IMR-90 (cell line): ENCODE measurements around the gene EPN2. TPM values are rescaled to one million over a fixed set of nuclear protein-coding genes. Genes with fewer than 3 reads are reported as not detected.
"Not testable (repeated sequence)": the region's sequence is repeated elsewhere in the genome, so short reads cannot be mapped to it uniquely, and the experiment has no call there.

Source experiments
- ATAC-seq: fragments of 200-7000 bp; cut with Tn5 transposase; 2 replicates; pipeline ENCODE4 v1.9.1; 2020; ENCODE audit warnings: low read depth, mild to moderate bottlenecking, moderate library complexity
- BruUV-seq: library from RNA; stranded (reverse); fragments of 400-500 nt; replicated peaks from 2 replicates; lab custom pipeline; 2021; lab: Mats Ljungman, UMichigan
- CTCF ChIA-PET: fragments of 300-600 bp; formaldehyde crosslinking; extraction: SDS; loops from one replicate; lab custom pipeline; 2021; ENCODE audit warnings: antibody characterized with exemption; lab: Yijun Ruan, JAX
- POLR2A ChIA-PET: fragments of 300-600 bp; sonication (Branson Sonifier 250); formaldehyde crosslinking; loops from one replicate; lab custom pipeline; 2022; ENCODE audit warnings: antibody characterized with exemption; ENCODE audit not compliant: unreplicated experiment; lab: Charles Lee
- DNase-seq: peaks from one replicate; pipeline ENCODE4 v3.0.0; 2013
- H2AFZ ChIP-seq: replicated peaks from 2 replicates; pipeline ENCODE3; 2013; ENCODE audit warnings: low read length, mild to moderate bottlenecking; ENCODE audit not compliant: poor library complexity
- H2AK5ac ChIP-seq: 2 replicates; pipeline ENCODE4 v1.6.1; 2013; ENCODE audit warnings: low read depth, low read length, inconsistent platforms
- H2AK9ac ChIP-seq: replicated peaks from 2 replicates; pipeline ENCODE3; 2013; ENCODE audit warnings: mild to moderate bottlenecking, low read depth, low read length, moderate library complexity; ENCODE audit not compliant: poor library complexity
- H2BK120ac ChIP-seq: 2 replicates; pipeline ENCODE4 v1.6.1; 2013; ENCODE audit warnings: low read depth, low read length, inconsistent platforms
- H2BK15ac ChIP-seq: 3 replicates; pipeline ENCODE4 v1.6.1; 2013; ENCODE audit warnings: low read depth, low read length, inconsistent platforms
- H2BK20ac ChIP-seq: 2 replicates; pipeline ENCODE4 v1.6.1; 2013; ENCODE audit warnings: low read depth, mild to moderate bottlenecking, inconsistent platforms, low read length, moderate library complexity
- H2BK5ac ChIP-seq: 2 replicates; pipeline ENCODE4 v1.6.1; 2013; ENCODE audit warnings: mild to moderate bottlenecking, low read depth, low read length, inconsistent platforms; ENCODE audit not compliant: poor library complexity, severe bottlenecking
- H3K14ac ChIP-seq: replicated peaks from 2 replicates; pipeline ENCODE4 v1.6.1; 2013; ENCODE audit warnings: low read depth, low read length, inconsistent platforms
- H3K18ac ChIP-seq: 2 replicates; pipeline ENCODE4 v1.6.1; 2013; ENCODE audit warnings: low read depth, low read length, control low read depth
- H3K23ac ChIP-seq: 2 replicates; pipeline ENCODE4 v1.6.1; 2013; ENCODE audit warnings: low read depth, low read length, inconsistent platforms
- H3K27ac ChIP-seq: 2 replicates; pipeline ENCODE4 v1.5.1; 2013; ENCODE audit warnings: mild to moderate bottlenecking, control low read depth, low read length; ENCODE audit not compliant: insufficient read depth
- H3K27me3 ChIP-seq: 2 replicates; pipeline ENCODE4 v1.6.1; 2013; ENCODE audit warnings: low read length; ENCODE audit not compliant: control insufficient read depth, insufficient read depth
- H3K36me3 ChIP-seq: 2 replicates; pipeline ENCODE4 v1.6.1; 2013; ENCODE audit warnings: low read length, mixed read lengths; ENCODE audit not compliant: control insufficient read depth, insufficient read depth
- H3K4ac ChIP-seq: 2 replicates; pipeline ENCODE4 v1.6.1; 2013; ENCODE audit warnings: low read depth, low read length, inconsistent platforms
- H3K4me1 ChIP-seq: 2 replicates; pipeline ENCODE4 v1.6.1; 2013; ENCODE audit warnings: low read length, mixed read lengths; ENCODE audit not compliant: control insufficient read depth, insufficient read depth
- H3K4me2 ChIP-seq: 2 replicates; pipeline ENCODE4 v1.6.1; 2013; ENCODE audit warnings: low read depth, mild to moderate bottlenecking, control low read depth, low read length, moderate library complexity
- H3K4me3 ChIP-seq: 2 replicates; pipeline ENCODE4 v1.5.1; 2013; ENCODE audit warnings: low read depth, mild to moderate bottlenecking, control low read depth, low read length, moderate library complexity; ENCODE audit not compliant: insufficient read depth
- H3K56ac ChIP-seq: 2 replicates; pipeline ENCODE4 v1.6.1; 2013; ENCODE audit warnings: low read length, inconsistent platforms; ENCODE audit not compliant: insufficient read depth; ENCODE audit errors: extremely low read depth
- H3K79me1 ChIP-seq, 2 experiments: 2 replicates each; pipeline ENCODE4 v1.6.1; 2013; ENCODE audit warnings: low read length in 2 of 2, inconsistent platforms in 1 of 2, low read depth in 1 of 2
- H3K9ac ChIP-seq: 2 replicates; pipeline ENCODE4 v1.6.1; 2013; ENCODE audit warnings: low read depth, low read length, control low read depth
- H3K9me1 ChIP-seq: 2 replicates; pipeline ENCODE4 v1.6.1; 2013; ENCODE audit warnings: low read length, inconsistent platforms; ENCODE audit not compliant: insufficient read depth
- H3K9me3 ChIP-seq: 2 replicates; pipeline ENCODE4 v1.6.1; 2013; ENCODE audit warnings: low read length; ENCODE audit not compliant: control insufficient read depth, insufficient read depth
- H4K20me1 ChIP-seq: 2 replicates; pipeline ENCODE4 v1.6.1; 2013; ENCODE audit warnings: low read length, inconsistent platforms; ENCODE audit not compliant: insufficient read depth
- H4K5ac ChIP-seq: 2 replicates; pipeline ENCODE4 v1.6.1; 2013; ENCODE audit warnings: mild to moderate bottlenecking, low read depth, low read length, control low read depth
- H4K8ac ChIP-seq, 2 experiments: 2 replicates each; pipeline ENCODE4 v1.6.1; 2013; ENCODE audit warnings: low read depth in 2 of 2, low read length in 2 of 2, control low read depth in 1 of 2, inconsistent platforms in 1 of 2
- H4K91ac ChIP-seq: 2 replicates; pipeline ENCODE4 v1.6.1; 2013; ENCODE audit warnings: low read depth, low read length, inconsistent platforms; ENCODE audit not compliant: insufficient read depth
- WGBS, 2 experiments: methylation state at CpG; one replicate each; pipeline versions ENCODE4 v1.1.5 to v1.1.7; 2013; ENCODE audit warnings: missing lambda C conversion rate in 2 of 2; ENCODE audit not compliant: insufficient read length in 1 of 2; ENCODE audit errors: extremely low coverage in 2 of 2; 5-methylcytosine and 5-hydroxymethylcytosine counted together
- dilution Hi-C: fragments of 300-500 bp; cut with HindIII; formaldehyde crosslinking; loops from one replicate; pipeline ENCODE4 v1.14.3; 2018; ENCODE audit warnings: low sequenced_read_pairs; ENCODE audit not compliant: unreplicated experiment
- in situ Hi-C: fragments of 300-500 bp; cut with MboI; formaldehyde crosslinking; loops from 3 replicates; pipeline ENCODE4 v1.14.3; 2019; ENCODE audit warnings: low sequenced_read_pairs, inconsistent platforms, mixed read lengths
- intact Hi-C: fragments of 100-400 bp; cut with micrococcal nuclease; formaldehyde crosslinking; loops from 2 replicates; pipeline ENCODE4 v1.10.0; 2022
- polyA plus RNA-seq, 3 experiments: library from polyadenylated mRNA; depleted of rRNA; stranded (reverse); fragments of >200 nt; gene quantifications; 2 replicates each; pipeline ENCODE4 v1.2.3, GENCODE V29; 2012; ENCODE audit warnings: low replicate concordance in 1 of 3
- total RNA-seq: library from RNA; depleted of rRNA; stranded (reverse); fragments of >200 nt; gene quantifications from 2 replicates; pipeline ENCODE4 v1.2.3, GENCODE V29; 2012

EPN2 gene
- total and polyA plus RNA-seq, 2 of the 4 experiments (the other 2 are of a cell fraction), result 14.9 to 25.3 TPM

DNA sequence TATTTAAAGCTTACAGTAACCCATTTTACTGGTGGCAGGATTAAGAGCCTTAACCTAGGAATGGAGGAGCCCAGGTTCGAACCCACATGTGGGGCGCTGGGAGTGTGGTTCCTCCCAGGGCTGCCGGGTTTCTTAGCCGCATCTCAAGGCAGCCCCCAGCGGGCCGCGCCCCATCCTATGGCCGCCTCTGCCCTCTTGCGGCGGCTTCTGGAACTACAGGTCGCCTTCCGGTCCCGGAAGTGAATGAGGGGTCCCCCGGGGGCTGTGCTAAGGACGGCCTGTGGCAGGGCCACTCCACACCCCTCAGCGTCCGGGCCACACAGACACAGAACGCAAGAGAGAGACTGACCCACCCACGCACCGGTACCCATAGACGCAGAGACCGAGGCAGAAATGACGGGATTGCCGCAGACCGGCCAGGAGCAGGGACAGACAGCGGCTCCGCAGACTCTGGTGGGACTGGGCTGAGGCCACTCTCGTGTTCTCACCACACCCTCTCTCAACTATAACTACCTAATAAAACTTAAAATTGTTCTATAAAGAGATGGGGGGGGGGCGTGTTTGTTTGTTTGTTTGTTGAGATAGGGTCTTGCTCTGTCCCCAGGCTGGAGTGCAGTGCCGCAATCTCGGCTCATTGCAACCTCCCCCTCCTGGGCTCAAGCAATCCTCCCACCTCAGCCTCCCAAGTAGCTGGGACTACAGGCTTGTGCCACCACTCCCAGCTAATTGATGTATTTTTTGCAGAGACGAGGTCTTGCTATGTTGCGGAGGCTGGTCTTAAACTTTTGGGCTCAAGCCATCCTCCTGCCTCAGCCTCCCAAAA, 40.6 kb upstream of the EPN2 start:
- peak overlapping the region; percentile 60 for H2BK5ac ChIP-seq
- H3K56ac ChIP-seq, H2BK20ac ChIP-seq, H3K27me3 ChIP-seq, dilution Hi-C loops, H2BK15ac ChIP-seq, H3K4ac ChIP-seq, intact Hi-C loops, CTCF ChIA-PET, H4K20me1 ChIP-seq, H3K4me1 ChIP-seq, H2AFZ ChIP-seq, H2AK5ac ChIP-seq, H2AK9ac ChIP-seq, in situ Hi-C loops, H3K23ac ChIP-seq, BruUV-seq, POLR2A ChIA-PET, H3K79me1 ChIP-seq, H3K36me3 ChIP-seq, H3K9me1 ChIP-seq, DNase-seq, H3K9me3 ChIP-seq: not testable (repeated sequence)
- H2BK120ac ChIP-seq, result peak overlapping the region; percentile 61; the same call in 1 of the 2 replicates
- H3K14ac ChIP-seq, result peak overlapping the region; percentile 68
- peak overlapping the region; percentile 98 for H4K5ac ChIP-seq
- peak overlapping the region; percentile 87 for H3K9ac ChIP-seq
- peak overlapping the region; percentile 69; the same call in 1 of the 2 replicates for H3K18ac ChIP-seq
- peak overlapping the region; percentile 97 to 98 for H4K8ac ChIP-seq
- H3K4me3 ChIP-seq, result peak overlapping the region; percentile 76
- WGBS, 2 experiments, result no CpG with 5 or more reads among the region's 33 CpGs
- peak; percentile 99 for ATAC-seq
- H4K91ac ChIP-seq, result peak overlapping the region; percentile 72; the same call in 1 of the 2 replicates
- H3K4me2 ChIP-seq, result peak overlapping the region; percentile 83
- peak overlapping the region; percentile 89 for H3K27ac ChIP-seq

DNA sequence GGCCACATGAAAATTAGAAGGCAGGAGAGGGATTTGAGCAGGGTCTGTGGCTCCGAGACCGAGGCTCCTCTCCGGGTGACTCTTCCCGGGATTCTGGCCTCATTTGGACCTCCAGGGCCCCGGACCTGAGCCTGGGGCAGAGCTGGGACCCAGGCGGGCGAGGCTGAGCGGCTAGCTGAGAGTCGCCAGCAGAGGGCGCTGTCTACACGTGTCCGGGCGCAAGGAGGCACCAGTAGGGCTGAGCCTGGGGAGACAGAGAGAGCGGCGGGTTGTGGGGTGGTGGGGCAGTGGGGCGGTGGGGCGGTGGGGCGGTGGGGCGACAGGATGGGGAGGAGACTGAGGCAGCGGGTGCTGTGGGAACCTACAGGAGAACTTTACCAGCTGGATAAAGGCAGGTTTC, 34.7 kb upstream of the EPN2 start:
- H2BK15ac ChIP-seq, intact Hi-C loops, H3K79me1 ChIP-seq, H3K4me2 ChIP-seq, H2BK5ac ChIP-seq, in situ Hi-C loops, H2AK5ac ChIP-seq, POLR2A ChIA-PET, H3K36me3 ChIP-seq, H3K14ac ChIP-seq, CTCF ChIA-PET, H3K9me1 ChIP-seq, H3K27ac ChIP-seq, H3K9me3 ChIP-seq, H2BK120ac ChIP-seq, H3K23ac ChIP-seq, H3K27me3 ChIP-seq, H3K56ac ChIP-seq, BruUV-seq, H4K5ac ChIP-seq, H2AK9ac ChIP-seq, H4K20me1 ChIP-seq, H3K9ac ChIP-seq, dilution Hi-C loops, DNase-seq, H2AFZ ChIP-seq, H3K4me3 ChIP-seq, H3K4ac ChIP-seq, H4K8ac ChIP-seq, H4K91ac ChIP-seq, H2BK20ac ChIP-seq, H3K4me1 ChIP-seq, H3K18ac ChIP-seq: not testable (repeated sequence)
- ATAC-seq, result peak; percentile 94
- no CpG with 5 or more reads among the region's 20 CpGs for WGBS, 2 experiments
